ENCODE data around the gene LST1. TPM values are rescaled to one million over a fixed set of nuclear protein-coding genes. Genes with fewer than 3 reads are reported as not detected.

LST1 gene
- polyA plus RNA-seq, 4 donors = 4.2 to 6.2 (median 5.0) TPM

Other genes with a start within 250 kb of the LST1 start
- 100 to 1,000 TPM; 118 to 163 (median 137) TPM for gene HLA-B, start 229.1 kb upstream of the LST1 start, polyA plus RNA-seq (ENCODE audit: insufficient read length in 4 of 4)
- 10 to 100 TPM in 1 of 4 donors, 1 to 10 TPM in 3; 3.6 to 10.9 (median 8.0) TPM for gene MICA, start 182.7 kb upstream of the LST1 start, polyA plus RNA-seq (ENCODE audit: insufficient read length in 4 of 4)
- 1 to 10 TPM in 2 of 4 donors, under 1 TPM in 2; 0.45 to 1.8 (median 0.88) TPM for gene MICB, start 88.1 kb upstream of the LST1 start, polyA plus RNA-seq (ENCODE audit: insufficient read length in 4 of 4)
- gene MCCD1, start 57.3 kb upstream of the LST1 start, polyA plus RNA-seq (ENCODE audit: insufficient read length in 4 of 4) = 10 to 100 TPM; 15.4 to 24.2 (median 18.0) TPM
- gene DDX39B, start 44.3 kb upstream of the LST1 start, polyA plus RNA-seq (ENCODE audit: insufficient read length in 4 of 4) = 100 to 1,000 TPM; 462 to 709 (median 569) TPM
- 10 to 100 TPM in 1 of 4 donors, 1 to 10 TPM in 3; 6.4 to 10.5 (median 6.5) TPM for gene ATP6V1G2, start 39.7 kb upstream of the LST1 start, polyA plus RNA-seq (ENCODE audit: insufficient read length in 4 of 4)
- 10 to 100 TPM; 18.4 to 29.0 (median 25.5) TPM for gene NFKBIL1, start 38.7 kb upstream of the LST1 start, polyA plus RNA-seq (ENCODE audit: insufficient read length in 4 of 4)
- under 1 TPM; 0.24 to 0.39 (median 0.31) TPM for gene LTA, start 14.0 kb upstream of the LST1 start, polyA plus RNA-seq (ENCODE audit: insufficient read length in 4 of 4)
- under 1 TPM in 1 of 4 donors, not detected in 3; 0.49 TPM for gene TNF, start 10.7 kb upstream of the LST1 start, polyA plus RNA-seq (ENCODE audit: insufficient read length in 4 of 4)
- 1 to 10 TPM in 3 of 4 donors, under 1 TPM in 1; 0.88 to 2.3 (median 2.0) TPM for gene LTB, start 3.9 kb upstream of the LST1 start, polyA plus RNA-seq (ENCODE audit: insufficient read length in 4 of 4)
- gene NCR3, start 6.7 kb downstream of the LST1 start, polyA plus RNA-seq (ENCODE audit: insufficient read length in 4 of 4) = under 1 TPM in 3 of 4 donors, not detected in 1; 0.16 to 0.52 (median 0.25) TPM
- gene AIF1, start 29.0 kb downstream of the LST1 start, polyA plus RNA-seq (ENCODE audit: insufficient read length in 4 of 4) = 10 to 100 TPM; 61.0 to 92.7 (median 73.5) TPM
- 100 to 1,000 TPM; 129 to 238 (median 197) TPM for gene PRRC2A, start 34.4 kb downstream of the LST1 start, polyA plus RNA-seq (ENCODE audit: insufficient read length in 4 of 4)
- gene BAG6, start 66.4 kb downstream of the LST1 start, polyA plus RNA-seq (ENCODE audit: insufficient read length in 4 of 4) = 100 to 1,000 TPM; 218 to 274 (median 261) TPM
- gene APOM, start 69.6 kb downstream of the LST1 start, polyA plus RNA-seq (ENCODE audit: insufficient read length in 4 of 4) = 100 to 1,000 TPM in 3 of 4 donors, 10 to 100 TPM in 1; 89.9 to 124 (median 104) TPM
- 10 to 100 TPM; 17.9 to 24.3 (median 21.4) TPM for gene C6orf47, start 74.5 kb downstream of the LST1 start, polyA plus RNA-seq (ENCODE audit: insufficient read length in 4 of 4)
- 10 to 100 TPM; 25.2 to 33.9 (median 29.5) TPM for gene GPANK1, start 78.7 kb downstream of the LST1 start, polyA plus RNA-seq (ENCODE audit: insufficient read length in 4 of 4)
- 100 to 1,000 TPM; 224 to 234 (median 228) TPM for gene CSNK2B, start 79.8 kb downstream of the LST1 start, polyA plus RNA-seq (ENCODE audit: insufficient read length in 4 of 4)
- gene LY6G5B, start 83.7 kb downstream of the LST1 start, polyA plus RNA-seq (ENCODE audit: insufficient read length in 4 of 4) = 10 to 100 TPM in 3 of 4 donors, 1 to 10 TPM in 1; 9.0 to 37.0 (median 19.2) TPM
- gene LY6G5C, start 94.8 kb downstream of the LST1 start, polyA plus RNA-seq (ENCODE audit: insufficient read length in 4 of 4) = 1 to 10 TPM; 2.4 to 5.6 (median 3.0) TPM
- 10 to 100 TPM; 54.3 to 74.8 (median 61.5) TPM for gene ABHD16A, start 117.0 kb downstream of the LST1 start, polyA plus RNA-seq (ENCODE audit: insufficient read length in 4 of 4)
- under 1 TPM; 0.21 to 0.81 (median 0.57) TPM for gene LY6G6F, start 120.6 kb downstream of the LST1 start, polyA plus RNA-seq (ENCODE audit: insufficient read length in 4 of 4)
- gene LY6G6D, start 129.1 kb downstream of the LST1 start, polyA plus RNA-seq (ENCODE audit: insufficient read length in 4 of 4) = under 1 TPM in 1 of 4 donors, not detected in 3; 0.65 TPM
- 1 to 10 TPM in 1 of 4 donors, under 1 TPM in 2, not detected in 1; 0.32 to 1.4 (median 0.47) TPM for gene LY6G6C, start 135.5 kb downstream of the LST1 start, polyA plus RNA-seq (ENCODE audit: insufficient read length in 4 of 4)
- 1 to 10 TPM in 3 of 4 donors, under 1 TPM in 1; 0.72 to 2.4 (median 1.5) TPM for gene MPIG6B, start 137.1 kb downstream of the LST1 start, polyA plus RNA-seq (ENCODE audit: insufficient read length in 4 of 4)
- 100 to 1,000 TPM; 163 to 243 (median 200) TPM for gene DDAH2, start 143.0 kb downstream of the LST1 start, polyA plus RNA-seq (ENCODE audit: insufficient read length in 4 of 4)
- 100 to 1,000 TPM; 251 to 323 (median 297) TPM for gene CLIC1, start 150.3 kb downstream of the LST1 start, polyA plus RNA-seq (ENCODE audit: insufficient read length in 4 of 4)
- gene MSH5, start 153.7 kb downstream of the LST1 start, polyA plus RNA-seq (ENCODE audit: insufficient read length in 4 of 4) = 10 to 100 TPM; 13.1 to 58.4 (median 30.9) TPM
- gene SAPCD1, start 176.4 kb downstream of the LST1 start, polyA plus RNA-seq (ENCODE audit: insufficient read length in 4 of 4) = 10 to 100 TPM in 2 of 4 donors, 1 to 10 TPM in 2; 4.2 to 12.9 (median 7.3) TPM
- gene VWA7, start 191.1 kb downstream of the LST1 start, polyA plus RNA-seq (ENCODE audit: insufficient read length in 4 of 4) = 10 to 100 TPM in 2 of 4 donors, 1 to 10 TPM in 2; 8.1 to 10.7 (median 9.6) TPM
- 10 to 100 TPM; 51.9 to 64.8 (median 55.2) TPM for gene VARS1, start 209.5 kb downstream of the LST1 start, polyA plus RNA-seq (ENCODE audit: insufficient read length in 4 of 4)
- 10 to 100 TPM; 80.4 to 88.0 (median 84.9) TPM for gene LSM2, start 220.7 kb downstream of the LST1 start, polyA plus RNA-seq (ENCODE audit: insufficient read length in 4 of 4)
- 1 to 10 TPM; 3.6 to 4.2 (median 3.8) TPM for gene HSPA1L, start 229.0 kb downstream of the LST1 start, polyA plus RNA-seq (ENCODE audit: insufficient read length in 4 of 4)
- gene HSPA1A, start 229.3 kb downstream of the LST1 start, polyA plus RNA-seq (ENCODE audit: insufficient read length in 4 of 4) = 100 to 1,000 TPM in 3 of 4 donors, 10 to 100 TPM in 1; 92.5 to 123 (median 116) TPM
- gene HSPA1B, start 241.5 kb downstream of the LST1 start, polyA plus RNA-seq (ENCODE audit: insufficient read length in 4 of 4) = 100 to 1,000 TPM; 128 to 169 (median 155) TPM

All from left renal cortex interstitium (tissue), 4 donors.